Subcutaneous abdominal adipose tissue (tissue), 5 donors: ENCODE results near the gene RPS8.

Experiments used
- H3K27ac ChIP-seq: one replicate; pipeline ENCODE4 v1.7.0; 2013; ENCODE audit warnings: low read depth, mild to moderate bottlenecking, inconsistent platforms, low read length, moderate library complexity
- H3K27me3 ChIP-seq, 5 donors: one replicate each; pipeline ENCODE4 v1.7.0; 2013; ENCODE audit warnings: low read length in 5 of 5, inconsistent platforms in 1 of 5; ENCODE audit not compliant: control insufficient read depth in 5 of 5, insufficient read depth in 4 of 5
- H3K36me3 ChIP-seq, 5 donors: one replicate each; pipeline ENCODE4 v1.7.0; 2013; ENCODE audit warnings: low read length in 5 of 5; ENCODE audit not compliant: control insufficient read depth in 5 of 5, insufficient read depth in 5 of 5
- H3K4me1 ChIP-seq, 5 donors: one replicate each; pipeline ENCODE4 v1.7.0; 2013; ENCODE audit warnings: low read length in 5 of 5, mild to moderate bottlenecking in 3 of 5, moderate library complexity in 1 of 5; ENCODE audit not compliant: control insufficient read depth in 5 of 5, insufficient read depth in 5 of 5
- H3K4me3 ChIP-seq, 5 donors: one replicate each; pipeline ENCODE4 v1.7.0; 2013; ENCODE audit warnings: low read length in 5 of 5, low read depth in 1 of 5
- H3K9ac ChIP-seq, 5 donors: one replicate each; pipeline ENCODE4 v1.7.0; 2013; ENCODE audit warnings: low read length in 5 of 5, mild to moderate bottlenecking in 4 of 5, moderate library complexity in 3 of 5
- H3K9me3 ChIP-seq, 5 donors: one replicate each; pipeline ENCODE4 v1.7.0; 2013; ENCODE audit warnings: low read length in 5 of 5; ENCODE audit not compliant: control insufficient read depth in 5 of 5
- donor health status: healthy.
- donor health status: healthy.
- donor health status: healthy.
- donor health status: healthy.
- donor health status: healthy.

RPS8 gene

DNA sequence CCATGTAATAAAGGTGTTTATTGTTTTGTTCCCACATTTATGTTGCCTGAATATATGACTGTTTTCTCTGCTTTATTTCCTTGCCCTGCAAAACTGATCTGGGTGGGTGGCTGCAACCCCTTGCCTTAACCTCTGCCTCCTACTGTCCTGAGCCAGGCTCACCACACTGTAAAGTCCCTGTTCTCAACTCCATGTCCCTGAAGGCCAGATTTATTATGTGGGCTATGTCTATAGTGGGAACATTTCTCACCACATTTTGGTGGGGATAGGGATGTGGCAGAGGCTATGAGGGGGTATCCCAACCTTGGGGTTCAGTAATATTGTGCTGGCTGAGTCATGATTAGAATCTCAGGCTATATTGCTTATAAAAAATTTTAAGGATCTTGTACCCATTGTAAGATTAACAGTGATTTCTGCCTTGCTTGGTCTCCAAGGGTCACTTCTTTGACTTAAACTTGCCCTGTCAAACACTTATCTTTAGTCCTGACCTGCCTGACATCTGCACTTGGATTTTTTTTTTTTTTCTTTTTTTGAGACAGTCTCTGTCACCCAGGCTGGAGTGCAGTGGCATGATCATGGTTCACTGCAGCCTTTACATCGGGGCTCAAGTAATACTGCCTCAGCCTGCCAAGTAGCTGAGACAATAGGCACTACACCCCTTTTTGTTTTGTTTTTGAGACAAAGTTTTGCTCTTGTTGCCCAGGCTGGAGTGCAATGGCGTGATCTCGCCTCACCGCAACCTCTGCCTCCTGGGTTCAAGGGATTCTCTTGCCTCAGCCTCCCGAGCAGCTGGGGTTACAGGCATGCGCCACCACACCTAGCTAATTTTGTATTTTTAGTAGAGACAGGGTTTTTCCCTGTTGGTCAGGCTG is 3.6 kb downstream of the RPS8 start:
- Histone ChIP-seq H3K9me3 (no peaks in the 10 kb centered on the region), H3K4me3 (no peak overlapping the region), H3K4me1 (peaks cover 4 to 39% (median 34%) of the 10 kb centered on the region in 5 donors), H3K36me3 (peaks cover 0 to 51% (median 32%) of the 10 kb centered on the region in 5 donors), H3K9ac (no peak overlapping the region), H3K27me3 (no peaks in the 10 kb centered on the region), H3K27ac (no peak overlapping the region)

GRCh38 chr1:44780583-44781121 is 5.3 kb downstream of the RPS8 start:
- Histone ChIP-seq H3K27me3 (peaks cover 0 to 3% (median 0%) of the 10 kb centered on the region in 5 donors), H3K4me1 (peaks cover 4 to 44% (median 35%) of the 10 kb centered on the region in 5 donors), H3K9me3 (no peaks in the 10 kb centered on the region), H3K36me3 (peaks cover 0 to 51% (median 32%) of the 10 kb centered on the region in 5 donors), H3K27ac (no peak overlapping the region), H3K4me3 (no peak overlapping the region), H3K9ac (no peak overlapping the region)

DNA sequence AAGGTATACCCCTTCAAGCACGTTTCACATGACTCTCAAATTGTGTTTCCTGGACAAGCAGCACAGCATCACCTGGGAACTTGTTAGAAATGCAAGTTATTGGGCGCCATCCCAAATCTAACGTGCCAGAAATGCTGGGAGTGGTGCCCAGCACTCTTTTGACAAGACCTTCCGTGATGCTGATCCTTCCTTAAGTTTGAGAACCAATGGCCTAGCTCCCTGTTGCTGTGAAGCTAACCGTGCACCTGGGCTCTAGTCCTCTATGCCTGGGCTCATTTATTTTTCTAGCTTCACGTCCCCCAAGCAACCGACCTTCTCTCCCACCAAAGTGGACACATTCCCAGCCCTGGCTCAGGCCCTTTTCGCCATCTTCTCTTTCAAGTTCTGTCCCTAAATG is 8.4 kb downstream of the RPS8 start:
- Histone ChIP-seq H3K27me3 (peaks cover 0 to 3% (median 0%) of the 10 kb centered on the region in 5 donors), H3K4me3 (peak overlapping the region; percentile 1 to 57 (median 29)), H3K9me3 (no peaks in the 10 kb centered on the region), H3K4me1 (peaks cover 3 to 32% (median 27%) of the 10 kb centered on the region in 5 donors), H3K27ac (no peak overlapping the region), H3K9ac (peak overlapping the region in 3 of 5 donors; percentile 3 to 55 (median 5)), H3K36me3 (peaks cover 0 to 29% (median 16%) of the 10 kb centered on the region in 5 donors)

GRCh38 chr1:44784094-44785028 is 9.0 kb downstream of the RPS8 start:
- no peak overlapping the region for H3K27ac ChIP-seq
- peak overlapping the region; percentile 22 to 57 (median 31) for H3K4me3 ChIP-seq
- H3K27me3 ChIP-seq, result peaks cover 0 to 3% (median 0%) of the 10 kb centered on the region in 5 donors
- peaks cover 0 to 22% (median 12%) of the 10 kb centered on the region in 5 donors for H3K36me3 ChIP-seq
- no peaks in the 10 kb centered on the region for H3K9me3 ChIP-seq
- peaks cover 3 to 32% (median 27%) of the 10 kb centered on the region in 5 donors for H3K4me1 ChIP-seq
- H3K9ac ChIP-seq, result peak overlapping the region in 3 of 5 donors; percentile 12 to 68 (median 55)

- no peak overlapping the region for H3K9ac ChIP-seq
- no peaks in the 10 kb centered on the region for H3K9me3 ChIP-seq
- peak overlapping the region in 1 of 5 donors; percentile 57 for H3K4me3 ChIP-seq
- peaks cover 3 to 32% (median 27%) of the 10 kb centered on the region in 5 donors for H3K4me1 ChIP-seq
- peaks cover 0 to 3% (median 0%) of the 10 kb centered on the region in 5 donors for H3K27me3 ChIP-seq
- H3K27ac ChIP-seq, result no peak overlapping the region
- H3K36me3 ChIP-seq, result peaks cover 0 to 16% (median 12%) of the 10 kb centered on the region in 5 donors
These were observed 9.7 kb downstream of the RPS8 start for GRCh38 chr1:44785029-44785380.

GRCh38 chr1:44785501-44786137 is 10.3 kb downstream of the RPS8 start:
- Histone ChIP-seq H3K9ac (peak overlapping the region in 3 of 5 donors; percentile 51 to 71 (median 68)), H3K27ac (no peak overlapping the region), H3K36me3 (peaks cover 0 to 10% (median 7%) of the 10 kb centered on the region in 5 donors), H3K27me3 (peaks cover 0 to 3% (median 0%) of the 10 kb centered on the region in 5 donors), H3K4me1 (peaks cover 3 to 32% (median 27%) of the 10 kb centered on the region in 5 donors), H3K9me3 (no peaks in the 10 kb centered on the region), H3K4me3 (peak overlapping the region in 4 of 5 donors; percentile 63 to 74 (median 66))

- Histone ChIP-seq H3K36me3 (peaks cover 0 to 3% (median 1%) of the 10 kb centered on the region in 5 donors), H3K9me3 (no peaks in the 10 kb centered on the region), H3K4me1 (peaks cover 3 to 32% (median 27%) of the 10 kb centered on the region in 5 donors), H3K27me3 (peaks cover 0 to 3% (median 0%) of the 10 kb centered on the region in 5 donors), H3K27ac (no peak overlapping the region), H3K9ac (peak overlapping the region in 3 of 5 donors; percentile 51 to 71 (median 68)), H3K4me3 (peak overlapping the region in 4 of 5 donors; percentile 63 to 74 (median 66))
These were observed 10.9 kb downstream of the RPS8 start for GRCh38 chr1:44786138-44786840.

- H3K27ac ChIP-seq, result no peak overlapping the region
- H3K9ac ChIP-seq, result peak overlapping the region in 1 of 5 donors; percentile 71
- H3K9me3 ChIP-seq, result no peaks in the 10 kb centered on the region
- peak overlapping the region in 4 of 5 donors; percentile 63 to 74 (median 66) for H3K4me3 ChIP-seq
- H3K4me1 ChIP-seq, result peaks cover 3 to 32% (median 27%) of the 10 kb centered on the region in 5 donors
- H3K27me3 ChIP-seq, result peaks cover 0 to 3% (median 0%) of the 10 kb centered on the region in 5 donors
- H3K36me3 ChIP-seq, result no peaks in the 10 kb centered on the region
These were observed 11.6 kb downstream of the RPS8 start for GRCh38 chr1:44786841-44787426.
